GM19324 (cell line): ENCODE results near the gene CNTLN.

Source experiments
- ATAC-seq: cut with Tn5 transposase; IDR thresholded peaks from one replicate; pipeline ENCODE4 v1.9.1; 2021; ENCODE audit warnings: mild to moderate bottlenecking, moderate library complexity; ENCODE audit not compliant: unreplicated experiment, low FRiP score

The CNTLN gene, protein sequence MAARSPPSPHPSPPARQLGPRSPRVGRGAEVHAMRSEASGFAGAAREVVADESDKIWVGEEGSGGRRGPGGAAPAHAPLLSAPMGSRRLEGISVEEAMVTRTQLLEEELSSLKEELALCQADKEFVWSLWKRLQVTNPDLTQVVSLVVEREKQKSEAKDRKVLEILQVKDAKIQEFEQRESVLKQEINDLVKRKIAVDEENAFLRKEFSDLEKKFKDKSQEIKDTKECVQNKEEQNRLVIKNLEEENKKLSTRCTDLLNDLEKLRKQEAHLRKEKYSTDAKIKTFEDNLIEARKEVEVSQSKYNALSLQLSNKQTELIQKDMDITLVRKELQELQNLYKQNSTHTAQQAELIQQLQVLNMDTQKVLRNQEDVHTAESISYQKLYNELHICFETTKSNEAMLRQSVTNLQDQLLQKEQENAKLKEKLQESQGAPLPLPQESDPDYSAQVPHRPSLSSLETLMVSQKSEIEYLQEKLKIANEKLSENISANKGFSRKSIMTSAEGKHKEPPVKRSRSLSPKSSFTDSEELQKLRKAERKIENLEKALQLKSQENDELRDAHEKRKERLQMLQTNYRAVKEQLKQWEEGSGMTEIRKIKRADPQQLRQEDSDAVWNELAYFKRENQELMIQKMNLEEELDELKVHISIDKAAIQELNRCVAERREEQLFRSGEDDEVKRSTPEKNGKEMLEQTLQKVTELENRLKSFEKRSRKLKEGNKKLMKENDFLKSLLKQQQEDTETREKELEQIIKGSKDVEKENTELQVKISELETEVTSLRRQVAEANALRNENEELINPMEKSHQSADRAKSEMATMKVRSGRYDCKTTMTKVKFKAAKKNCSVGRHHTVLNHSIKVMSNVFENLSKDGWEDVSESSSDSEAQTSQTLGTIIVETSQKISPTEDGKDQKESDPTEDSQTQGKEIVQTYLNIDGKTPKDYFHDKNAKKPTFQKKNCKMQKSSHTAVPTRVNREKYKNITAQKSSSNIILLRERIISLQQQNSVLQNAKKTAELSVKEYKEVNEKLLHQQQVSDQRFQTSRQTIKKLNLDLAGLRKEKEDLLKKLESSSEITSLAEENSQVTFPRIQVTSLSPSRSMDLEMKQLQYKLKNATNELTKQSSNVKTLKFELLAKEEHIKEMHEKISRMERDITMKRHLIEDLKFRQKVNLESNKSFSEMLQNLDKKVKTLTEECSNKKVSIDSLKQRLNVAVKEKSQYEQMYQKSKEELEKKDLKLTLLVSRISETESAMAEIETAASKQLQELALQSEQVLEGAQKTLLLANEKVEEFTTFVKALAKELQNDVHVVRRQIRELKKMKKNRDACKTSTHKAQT (N-terminal part only)

DNA sequence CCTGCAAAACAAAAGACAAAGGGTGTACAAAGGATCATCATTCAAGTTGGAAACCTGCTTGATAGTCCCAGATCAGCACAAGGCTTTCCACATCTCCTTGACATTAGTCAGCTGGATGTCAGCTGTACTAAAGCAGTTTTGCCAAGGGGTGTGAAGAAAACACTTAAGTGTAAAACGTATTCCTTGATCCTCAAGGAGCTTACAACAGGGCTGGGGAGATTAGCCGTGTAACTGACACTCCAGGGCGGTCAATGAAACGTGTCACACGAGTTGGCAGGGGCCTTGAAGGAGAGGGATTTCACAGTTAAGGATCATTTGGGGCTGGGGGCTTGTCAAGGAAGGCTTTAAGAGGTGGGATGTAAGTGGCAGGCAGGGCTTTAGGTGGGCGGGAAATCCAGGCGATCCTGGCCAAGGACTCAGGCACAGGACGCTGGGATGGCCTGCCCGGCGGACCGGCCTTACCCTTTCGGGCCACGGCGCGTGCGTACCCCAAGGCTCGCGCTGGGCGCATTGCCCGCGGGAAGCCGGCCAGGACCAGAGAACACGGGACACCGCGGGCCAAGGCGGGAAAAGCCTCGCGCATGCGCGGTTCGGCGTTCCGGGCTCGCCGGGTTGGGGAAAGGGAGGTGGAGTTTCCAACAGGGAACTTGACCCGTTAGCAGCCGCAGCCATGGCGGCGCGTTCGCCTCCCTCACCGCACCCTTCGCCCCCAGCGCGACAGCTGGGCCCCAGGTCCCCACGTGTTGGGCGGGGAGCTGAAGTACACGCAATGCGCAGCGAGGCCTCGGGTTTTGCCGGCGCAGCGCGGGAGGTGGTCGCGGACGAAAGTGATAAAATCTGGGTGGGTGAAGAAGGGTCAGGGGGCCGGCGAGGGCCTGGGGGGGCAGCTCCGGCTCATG lies at the start of gene CNTLN:
CNTLN (plus strand) TSS at position 645 of the 899 bp plus-strand sequence; CDS start at position 671, 26 bp downstream.
- peak; percentile 89 for ATAC-seq

DNA sequence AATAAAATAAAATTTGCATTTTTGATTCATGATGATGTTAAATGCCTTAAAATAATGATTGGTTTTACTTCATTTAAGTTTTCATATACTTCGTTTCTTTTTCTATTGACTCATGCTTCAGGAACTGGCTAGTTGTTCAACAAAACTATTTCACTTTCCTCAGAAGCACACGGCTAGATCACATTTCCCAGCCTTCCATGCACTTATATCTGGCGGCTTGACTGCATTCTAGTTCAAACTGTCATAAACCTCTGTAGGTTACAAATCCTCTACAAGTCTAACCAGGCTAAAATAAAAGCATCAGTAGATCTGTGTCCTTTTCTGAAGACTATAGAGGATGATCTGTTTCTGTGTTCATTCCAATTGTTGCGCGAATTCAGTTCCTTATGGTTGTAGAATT lies 46.3 kb upstream of the CNTLN start:
- ATAC-seq: no peak

DNA sequence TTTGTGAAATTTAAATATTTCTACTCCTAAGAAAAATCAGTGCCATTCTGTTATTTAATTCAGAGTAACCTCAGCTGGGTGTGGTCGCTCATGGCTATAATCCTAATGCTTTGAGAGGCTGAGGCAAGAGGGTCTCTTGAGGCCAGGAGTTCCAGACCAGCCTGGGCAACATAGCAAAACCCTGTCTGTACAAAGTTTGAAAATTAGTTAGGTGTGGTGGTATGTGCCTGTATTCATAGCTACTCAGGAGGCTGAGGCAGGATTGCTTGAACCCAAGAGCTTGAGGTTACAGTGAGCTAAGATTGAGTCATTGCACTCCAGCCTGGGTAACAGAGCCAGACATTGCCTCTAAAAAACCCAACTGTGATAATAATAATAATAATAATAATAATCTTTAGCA lies 44.8 kb upstream of the CNTLN start:
- ATAC-seq: no peak

DNA sequence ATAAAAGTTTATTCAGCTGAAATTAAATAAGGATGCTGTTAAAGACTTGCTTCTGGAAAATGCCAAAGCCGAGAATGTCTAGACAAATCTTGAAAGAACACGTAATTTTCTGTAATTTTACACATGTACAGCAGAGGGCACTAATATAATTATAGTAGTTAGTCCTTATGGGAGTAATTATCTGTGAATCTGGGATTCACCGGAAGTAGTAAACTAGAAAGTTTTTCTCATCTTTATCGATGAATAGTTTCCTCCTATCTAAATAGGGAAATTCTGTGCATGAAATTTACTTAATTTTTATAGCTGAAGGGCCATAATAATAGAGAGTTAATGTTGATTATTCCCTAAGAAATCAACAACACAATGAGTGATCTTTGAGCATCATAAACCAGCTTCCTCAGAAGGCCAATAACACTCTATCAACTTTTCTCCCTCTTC lies 18.4 kb upstream of the CNTLN start:
- no peak for ATAC-seq

DNA sequence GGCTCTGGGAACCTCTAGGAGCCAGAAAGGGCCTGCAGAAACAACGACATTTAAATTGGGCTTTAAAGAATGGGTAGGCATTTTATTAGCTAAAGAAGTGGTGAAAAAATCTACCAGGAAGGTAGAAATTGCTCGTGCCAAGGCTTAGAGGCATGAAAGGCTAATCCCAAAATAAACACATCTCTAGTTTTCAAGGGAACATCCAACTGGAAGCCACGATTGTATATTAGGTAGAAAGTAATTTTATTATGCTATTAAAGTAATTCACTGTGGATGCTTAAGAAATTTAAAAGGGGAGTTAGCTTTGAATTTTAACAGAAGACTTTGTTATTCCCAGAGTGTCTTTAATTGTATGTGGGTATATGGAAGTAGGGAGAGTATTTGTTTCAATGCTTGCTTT lies 17.5 kb upstream of the CNTLN start:
- ATAC-seq: no peak

DNA sequence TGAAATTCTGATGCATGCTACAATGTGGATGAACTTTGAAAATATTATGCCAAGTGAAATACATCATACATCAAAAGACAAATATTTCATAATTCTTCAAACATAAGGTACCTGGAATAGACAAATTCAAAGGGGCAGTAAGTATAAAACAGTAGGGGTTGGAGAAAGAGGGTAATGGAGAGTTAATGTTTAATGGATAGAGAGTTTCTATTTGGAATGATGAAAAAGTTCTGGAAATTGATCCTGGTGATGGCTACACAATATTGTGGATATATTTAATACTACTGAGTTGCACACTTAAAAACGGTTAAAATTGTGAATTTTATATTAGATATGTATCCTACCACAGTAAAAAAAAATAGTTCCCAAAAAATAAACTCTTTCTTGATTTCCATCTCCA lies 14.6 kb upstream of the CNTLN start:
- no peak for ATAC-seq

DNA sequence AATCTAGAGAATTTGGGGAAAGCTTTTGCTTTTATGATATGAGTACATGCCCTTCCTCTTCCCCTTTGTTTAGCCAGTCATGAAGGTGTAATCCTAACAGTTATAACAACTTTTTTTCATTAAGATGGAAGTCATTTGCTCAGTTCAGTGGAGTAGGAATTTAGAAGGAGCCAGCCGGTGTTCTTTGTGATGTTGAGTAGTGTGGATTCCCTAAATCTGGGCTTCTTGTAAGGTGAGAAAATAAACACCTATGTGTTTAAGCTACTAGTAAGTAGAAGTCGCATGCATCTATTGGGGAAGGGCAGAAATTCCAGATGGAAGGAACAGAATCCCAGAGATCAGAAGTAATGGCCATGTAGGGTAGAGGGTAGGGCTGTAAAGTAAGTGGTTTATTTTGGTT lies 13.6 kb upstream of the CNTLN start:
- ATAC-seq: no peak

DNA sequence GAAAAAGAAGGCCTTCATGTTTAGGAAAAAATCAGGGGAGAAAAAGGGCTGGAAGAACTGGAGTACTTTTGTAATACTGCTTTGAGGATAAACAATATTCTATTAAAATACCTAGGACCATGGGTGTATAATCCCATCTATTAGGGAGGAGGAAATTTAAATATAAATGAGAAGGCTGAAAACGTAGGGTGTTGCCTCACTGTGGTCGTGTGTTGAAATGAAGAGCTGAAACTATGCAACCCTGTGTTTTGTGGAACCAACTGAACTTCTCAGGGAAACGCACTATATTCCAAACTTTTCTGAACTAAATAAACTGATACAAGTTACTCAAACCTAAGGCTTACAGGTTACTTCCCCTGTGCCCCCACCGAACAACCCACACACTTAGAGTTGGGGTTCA lies 4.5 kb upstream of the CNTLN start:
- no peak for ATAC-seq

DNA sequence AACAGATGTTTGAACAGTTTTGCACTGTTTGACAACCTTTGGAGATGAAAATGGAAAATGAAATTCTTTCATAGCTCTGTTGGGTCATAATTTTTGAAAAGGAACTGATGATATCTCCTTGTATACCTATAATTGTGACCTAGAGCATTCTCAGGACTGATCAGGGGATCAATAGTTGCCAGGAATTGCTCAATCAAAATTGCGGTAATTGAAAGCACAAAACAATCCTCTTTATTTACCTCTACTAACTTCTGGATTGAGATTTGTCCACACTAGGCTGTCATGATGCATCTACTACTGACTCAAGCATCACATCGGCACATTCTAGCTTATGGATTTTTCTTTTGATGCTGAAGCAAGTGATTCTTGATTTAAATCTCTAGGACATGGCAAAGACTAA lies 4.1 kb upstream of the CNTLN start:
- ATAC-seq: no peak

DNA sequence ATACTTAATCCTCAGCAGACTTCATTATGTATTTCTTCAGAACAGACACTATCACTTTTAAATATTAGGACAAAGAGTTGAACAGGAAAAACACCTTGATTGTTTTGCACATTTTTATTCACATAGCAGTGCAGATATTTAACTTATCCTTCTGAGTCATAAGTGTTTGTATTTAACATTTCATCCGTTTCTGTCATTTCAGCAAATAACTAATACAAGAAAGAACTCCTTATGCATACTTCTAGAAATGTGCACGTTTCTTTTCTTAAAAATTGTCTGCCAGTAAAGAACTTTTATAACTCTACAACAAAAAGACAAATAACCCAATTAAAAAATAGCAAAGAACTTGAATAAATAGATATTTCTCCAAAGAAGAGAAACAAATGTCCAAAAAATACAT lies 3.3 kb upstream of the CNTLN start:
- ATAC-seq: no peak

DNA sequence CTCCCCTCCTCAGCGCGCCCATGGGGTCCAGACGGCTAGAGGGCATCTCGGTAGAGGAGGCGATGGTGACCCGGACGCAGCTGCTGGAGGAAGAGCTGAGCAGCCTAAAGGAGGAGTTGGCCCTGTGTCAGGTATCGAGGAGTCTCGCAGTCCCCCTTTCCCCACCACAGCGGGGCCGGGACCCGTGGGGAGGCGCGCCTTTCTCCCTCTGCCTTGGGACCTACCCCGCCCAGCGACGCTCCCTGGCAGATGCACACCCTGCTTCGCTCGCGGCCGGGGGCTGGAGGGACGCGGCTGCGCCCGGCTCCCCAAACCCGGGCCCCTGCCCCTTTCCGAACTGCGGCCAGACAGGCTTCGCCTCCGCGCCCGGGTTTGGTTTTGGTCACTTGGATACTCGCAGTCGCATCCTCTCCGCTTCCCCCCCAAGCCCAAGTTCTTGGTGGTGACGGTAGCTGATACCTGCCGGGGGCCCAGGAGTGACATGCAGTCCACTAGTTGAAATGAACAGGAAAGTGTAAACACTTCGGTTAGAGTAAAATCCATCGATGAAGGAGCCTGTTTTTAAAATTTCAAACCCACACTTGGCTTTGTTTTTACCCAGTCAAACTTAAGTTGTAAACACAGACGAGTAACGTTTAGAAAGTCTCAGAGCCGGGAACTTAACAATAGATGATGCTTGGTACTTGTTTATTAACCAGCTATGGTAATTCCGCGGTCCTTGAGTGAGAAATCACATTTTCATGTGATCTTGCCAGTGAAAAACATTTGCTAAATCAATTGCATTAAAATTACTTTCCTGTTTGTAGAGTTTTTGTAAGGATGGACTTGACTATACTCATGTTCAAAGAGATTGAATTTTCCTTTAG lies 688 bp downstream of the CNTLN start:
- peak; percentile 70 for ATAC-seq

DNA sequence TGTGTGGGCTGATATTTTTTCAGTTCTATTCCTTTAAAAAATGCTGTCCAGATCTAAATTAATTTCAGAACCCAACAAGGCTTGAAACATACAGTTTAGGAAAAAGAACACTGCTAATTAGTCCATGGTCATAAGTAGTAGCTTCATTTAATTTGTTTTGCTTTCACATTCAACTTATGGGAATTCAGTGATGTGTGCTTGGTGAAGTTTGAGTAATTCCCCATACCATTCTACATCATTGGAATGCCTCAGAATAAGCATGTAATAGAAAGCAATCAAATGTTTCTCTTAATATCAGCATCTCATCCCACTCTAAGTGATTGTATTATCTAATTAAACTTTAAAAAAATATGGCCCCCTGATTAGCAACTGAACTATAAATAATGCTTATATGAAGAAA lies 2.7 kb downstream of the CNTLN start:
- no peak for ATAC-seq

DNA sequence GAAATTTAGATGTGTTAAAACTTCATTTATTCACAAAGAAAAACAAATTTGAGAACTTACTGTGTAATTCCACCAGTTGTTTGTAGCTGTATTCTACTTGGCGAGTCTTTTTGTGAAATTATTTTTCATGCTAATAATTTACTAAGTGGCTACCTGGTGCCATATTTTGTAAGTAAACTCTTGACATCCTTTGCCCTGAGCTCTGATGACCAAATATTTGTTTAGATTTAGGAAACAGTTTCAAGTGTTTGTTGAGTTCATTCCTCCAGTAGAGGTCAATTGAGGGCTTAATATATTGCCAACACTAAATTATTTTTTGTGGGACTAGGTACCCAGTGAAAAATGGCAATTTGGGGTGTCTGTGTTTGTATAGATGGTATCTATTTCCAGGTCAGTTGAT lies 3.7 kb downstream of the CNTLN start:
- no peak for ATAC-seq

DNA sequence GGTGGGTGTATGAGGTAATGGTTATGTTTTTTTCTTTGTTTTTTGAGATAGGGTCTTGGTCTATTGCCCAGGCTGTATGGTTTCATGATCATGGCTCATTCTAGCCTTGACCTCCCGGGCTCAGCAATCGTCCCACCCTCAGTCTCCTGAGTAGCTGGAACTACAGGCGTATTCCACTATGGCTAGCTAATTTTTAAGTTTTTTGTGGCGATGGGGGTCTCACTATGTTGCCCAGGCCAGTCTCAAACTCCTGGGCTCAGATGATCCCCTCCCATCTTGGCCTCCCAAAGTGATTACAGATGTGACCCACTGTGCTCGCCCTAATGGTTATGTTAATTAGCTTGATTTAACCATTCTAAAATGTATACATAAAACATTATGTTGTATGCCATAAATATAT lies 5.6 kb downstream of the CNTLN start:
- no peak for ATAC-seq

DNA sequence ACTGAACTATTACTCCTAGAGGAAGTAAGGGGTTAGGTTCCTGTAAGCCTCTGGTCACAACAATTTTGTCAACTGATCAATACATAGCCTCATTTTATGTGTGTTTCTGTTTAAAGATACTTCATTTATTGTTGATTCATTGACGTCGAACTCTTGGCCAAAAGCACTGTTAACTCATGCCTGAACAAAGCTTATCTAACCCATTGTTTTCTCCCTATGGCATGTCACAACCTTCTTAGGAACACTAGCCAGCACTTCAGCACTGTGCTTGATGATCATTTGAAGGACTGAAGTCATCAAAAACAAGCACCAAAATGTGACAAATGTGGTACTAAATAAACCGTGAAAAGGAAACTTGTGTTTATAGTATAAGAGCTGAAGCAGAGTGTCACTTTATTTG lies 13.5 kb downstream of the CNTLN start:
- no peak for ATAC-seq

DNA sequence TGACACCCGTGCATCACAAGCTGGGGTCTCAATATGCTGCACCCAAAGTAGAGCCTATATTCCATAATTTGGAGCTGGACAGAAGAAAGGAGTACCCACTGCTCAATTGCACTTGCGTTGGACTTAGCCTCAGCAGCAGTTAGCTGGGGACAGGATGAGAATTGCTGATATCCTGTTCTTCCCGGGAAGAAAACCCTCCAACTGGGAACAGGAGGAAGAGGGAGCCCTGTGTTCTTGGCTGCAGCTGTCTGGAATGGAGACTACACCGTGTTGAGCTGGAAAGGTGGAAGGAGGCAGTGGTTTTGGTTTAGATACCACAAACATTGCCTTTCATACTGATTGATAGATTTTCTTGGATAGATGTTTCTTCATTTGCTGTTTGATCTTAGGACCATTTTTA lies 24.6 kb downstream of the CNTLN start:
- ATAC-seq: no peak

DNA sequence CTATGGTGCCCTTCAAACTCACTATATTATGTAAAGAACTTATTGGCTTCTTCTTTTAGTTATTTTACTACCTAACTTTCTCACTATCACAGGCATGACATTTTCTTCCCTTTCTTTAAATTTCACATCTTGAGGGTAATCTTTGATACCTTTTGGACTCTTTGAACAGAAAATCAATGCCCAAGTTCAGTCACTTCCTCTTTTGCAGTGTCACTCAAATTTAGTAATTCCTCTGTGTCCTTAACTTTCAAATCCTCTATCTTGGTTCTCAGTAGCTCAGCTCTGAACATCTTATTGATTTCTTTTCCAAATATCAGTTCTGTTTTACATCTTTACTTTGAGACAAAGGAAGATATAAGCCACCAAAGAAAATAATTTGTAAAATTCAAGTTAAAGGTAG lies 25.5 kb downstream of the CNTLN start:
- ATAC-seq: no peak

DNA sequence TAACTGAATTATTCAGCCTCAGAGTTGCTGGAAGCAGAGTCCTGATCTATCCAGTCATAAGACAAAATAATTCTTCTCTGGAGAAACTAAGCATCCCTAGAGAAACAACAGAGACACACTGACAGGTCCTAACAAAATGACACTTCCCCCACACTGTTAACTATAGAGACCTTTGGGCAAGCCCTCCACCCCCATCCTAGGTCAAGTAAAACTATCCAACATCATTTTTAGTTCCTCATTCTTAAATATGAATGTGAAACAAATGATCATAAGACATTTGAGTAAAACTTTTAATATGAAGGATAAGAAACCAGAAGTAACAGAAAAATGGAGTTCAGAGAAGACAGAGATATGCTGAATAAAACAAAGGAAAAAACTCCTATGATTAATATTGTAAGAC lies 30.9 kb downstream of the CNTLN start:
- ATAC-seq: no peak

DNA sequence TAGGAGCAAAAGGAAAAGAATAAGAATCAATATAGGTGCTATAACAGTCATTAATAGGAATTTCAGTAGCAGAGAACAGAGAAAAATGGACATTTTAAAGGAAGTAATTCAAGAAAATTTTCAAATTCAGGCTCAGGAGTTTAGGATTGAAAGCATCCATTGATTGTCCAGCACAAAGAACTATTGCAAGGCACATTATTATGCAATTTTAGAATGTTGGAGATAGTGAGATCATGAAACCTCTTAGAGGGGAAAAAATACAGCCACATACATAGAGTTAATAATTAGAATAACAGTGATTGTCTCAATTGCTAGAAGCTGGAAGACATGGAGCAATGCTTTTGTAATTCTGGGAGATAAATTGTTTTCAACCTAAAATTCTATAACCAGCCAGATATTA lies 31.5 kb downstream of the CNTLN start:
- no peak for ATAC-seq
